Superior temporal gyrus (tissue), 1 donor: ENCODE data around the gene ATG101.
"Not testable (repeated sequence)": the region's sequence is repeated elsewhere in the genome, so short reads cannot be mapped to it uniquely, and the experiment has no call there.

ENCODE experiments used
- DNase-seq: peaks from one replicate; pipeline ENCODE4 v3.0.0-alpha.2; 2016; ENCODE audit errors: extremely low spot score

Gene ATG101

GRCh38 chr12:52097045-52097666, 27.4 kb downstream of the ATG101 start:
- DNase-seq, result no peak

- DNase-seq, result not testable (repeated sequence)
Measured at GRCh38 chr12:52104431-52105089, 34.8 kb downstream of the ATG101 start.

- not testable (repeated sequence) for DNase-seq
Measured at GRCh38 chr12:52116222-52117125, 46.7 kb downstream of the ATG101 start.

GRCh38 chr12:52117806-52118475, 48.2 kb downstream of the ATG101 start:
- not testable (repeated sequence) for DNase-seq

GRCh38 chr12:52119398-52120254, 49.8 kb downstream of the ATG101 start:
- DNase-seq, result no peak

GRCh38 chr12:52120951-52121823, 51.4 kb downstream of the ATG101 start:
- no peak for DNase-seq

- DNase-seq, result peak; percentile 58
Measured at GRCh38 chr12:52121824-52122539, 52.2 kb downstream of the ATG101 start.

GRCh38 chr12:52122540-52122871, 52.7 kb downstream of the ATG101 start:
- DNase-seq, result no peak

GRCh38 chr12:52122904-52123303, 53.1 kb downstream of the ATG101 start:
- no peak for DNase-seq

- no peak for DNase-seq
Measured at GRCh38 chr12:52123487-52124186, 53.9 kb downstream of the ATG101 start.

- no peak for DNase-seq
Measured at GRCh38 chr12:52125476-52125900, 55.7 kb downstream of the ATG101 start.

GRCh38 chr12:52126050-52126604, 56.3 kb downstream of the ATG101 start:
- DNase-seq, result no peak
